ENCODE results near the gene P2RY12. TPM values are rescaled to one million over a fixed set of nuclear protein-coding genes. Genes with fewer than 3 reads are reported as not detected.

P2RY12 gene
- total RNA-seq, 4 donors from 2014 or later: 6.3 to 11.5 (median 8.8) TPM

- Histone ChIP-seq H3K4me3 (no peak overlapping the region), H3K36me3 (no peaks in the 10 kb centered on the region), H3K27me3 (no peaks in the 10 kb centered on the region), H3K9me3 (no peaks in the 10 kb centered on the region), H3K4me1 (peaks cover 0 to 4% (median 0%) of the 10 kb centered on the region in 4 donors), H3K27ac (no peak overlapping the region)
- 88 to 89% methylated on average over 1 of the region's 1 CpG for WGBS, 2 donors
- no peak for DNase-seq (ENCODE audit: low spot score in 2 of 2)
- TF ChIP-seq CTCF (IDR thresholded peaks at IDR 0.05) (no peak), EP300 (IDR thresholded peaks at IDR 0.05) (no peak), POLR2A (IDR thresholded peaks at IDR 0.05) (no peak)
Measured at GRCh38 chr3:151322511-151322910, 62.0 kb downstream of the P2RY12 start.

DNA sequence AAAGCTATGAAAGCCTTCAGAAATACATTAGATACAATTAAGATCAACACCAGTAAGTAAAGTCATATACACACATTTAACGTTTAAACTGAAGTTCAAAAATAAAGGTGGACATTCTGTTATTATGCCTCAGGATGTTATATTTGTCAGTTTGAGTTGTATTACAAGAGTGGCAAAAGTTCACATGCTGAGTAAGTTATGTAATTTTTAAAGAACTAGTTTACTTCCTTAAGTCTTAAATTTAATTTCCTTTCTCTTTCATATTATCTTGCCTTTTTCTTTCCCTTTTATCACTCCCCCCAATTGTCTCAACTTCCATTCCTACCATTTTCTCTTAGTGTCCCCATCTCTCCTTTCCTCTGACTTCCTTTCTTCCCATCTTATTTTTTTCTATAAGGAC lies 63.0 kb downstream of the P2RY12 start:
- TF ChIP-seq EP300 (IDR thresholded peaks at IDR 0.05): no peak
- no peak for TF ChIP-seq CTCF (IDR thresholded peaks at IDR 0.05)
- TF ChIP-seq POLR2A (IDR thresholded peaks at IDR 0.05): no peak
- no peaks in the 10 kb centered on the region for H3K27me3 ChIP-seq
- H3K4me1 ChIP-seq: no peaks in the 10 kb centered on the region
- no peak overlapping the region for H3K4me3 ChIP-seq
- no peak for DNase-seq (ENCODE audit: low spot score in 2 of 2)
- H3K9me3 ChIP-seq: no peaks in the 10 kb centered on the region
- WGBS, 2 donors: 65 to 68% methylated on average over 1 of the region's 1 CpG
- no peak overlapping the region for H3K27ac ChIP-seq
- no peaks in the 10 kb centered on the region for H3K36me3 ChIP-seq

GRCh38 chr3:151320131-151320530 lies 64.4 kb downstream of the P2RY12 start:
- TF ChIP-seq EP300 (IDR thresholded peaks at IDR 0.05): no peak
- TF ChIP-seq POLR2A (IDR thresholded peaks at IDR 0.05): no peak
- no peak for TF ChIP-seq CTCF (IDR thresholded peaks at IDR 0.05)
- Histone ChIP-seq H3K27me3 (no peaks in the 10 kb centered on the region), H3K4me1 (no peaks in the 10 kb centered on the region), H3K4me3 (no peak overlapping the region), H3K27ac (no peak overlapping the region), H3K9me3 (peaks cover 0 to 3% (median 0%) of the 10 kb centered on the region in 4 donors), H3K36me3 (no peaks in the 10 kb centered on the region)
- WGBS, 2 donors: 92 to 94% methylated on average over 2 of the region's 2 CpGs
- DNase-seq (ENCODE audit: low spot score in 2 of 2): no peak

- 70 to 71% methylated on average over 4 of the region's 4 CpGs for WGBS, 2 donors
- peaks cover 0 to 6% (median 0%) of the 10 kb centered on the region in 4 donors for H3K9me3 ChIP-seq
- H3K27me3 ChIP-seq: no peaks in the 10 kb centered on the region
- no peak overlapping the region for H3K27ac ChIP-seq
- H3K4me3 ChIP-seq: no peak overlapping the region
- no peak for TF ChIP-seq POLR2A (IDR thresholded peaks at IDR 0.05)
- no peak for TF ChIP-seq CTCF (IDR thresholded peaks at IDR 0.05)
- no peak for TF ChIP-seq EP300 (IDR thresholded peaks at IDR 0.05)
- no peaks in the 10 kb centered on the region for H3K36me3 ChIP-seq
- H3K4me1 ChIP-seq: no peaks in the 10 kb centered on the region
- DNase-seq (ENCODE audit: low spot score in 2 of 2): no peak
Measured at GRCh38 chr3:151319628-151320027, 64.9 kb downstream of the P2RY12 start.

- Histone ChIP-seq H3K9me3 (peaks cover 0 to 6% (median 0%) of the 10 kb centered on the region in 4 donors), H3K36me3 (no peaks in the 10 kb centered on the region), H3K27me3 (no peaks in the 10 kb centered on the region), H3K27ac (no peak overlapping the region), H3K4me1 (no peaks in the 10 kb centered on the region), H3K4me3 (no peak overlapping the region)
- TF ChIP-seq POLR2A (IDR thresholded peaks at IDR 0.05) (no peak), CTCF (IDR thresholded peaks at IDR 0.05) (no peak), EP300 (IDR thresholded peaks at IDR 0.05) (no peak)
- no peak for DNase-seq (ENCODE audit: low spot score in 2 of 2)
- WGBS, 2 donors: 81 to 83% methylated on average over 7 of the region's 7 CpGs
Measured at GRCh38 chr3:151318991-151319390, 65.6 kb downstream of the P2RY12 start.

All from tibial nerve (tissue), 4 donors.